Breast epithelium (tissue), 3 donors: ENCODE results near the gene FAM222A.

ENCODE experiments used
- POLR2A ChIP-seq: fragments of 450-650 bp; IDR thresholded peaks from one replicate; pipeline ENCODE4 v1.6.1; 2016; ENCODE audit warnings: antibody characterized with exemption, mild to moderate bottlenecking, moderate library complexity
- POLR2AphosphoS5 ChIP-seq, 3 donors: sonication (generic); formaldehyde crosslinking; IDR thresholded peaks; one replicate each; pipeline ENCODE4 v1.6.1; 2017; ENCODE audit warnings: antibody characterized with exemption in 3 of 3
- TF ChIP-seq, protein P1 (sequence below), 3 donors: fragments of 450-650 bp; IDR thresholded peaks; one replicate each; pipeline ENCODE4 v1.5.1; 2016 to 2017; ENCODE audit warnings: antibody characterized with exemption in 3 of 3, mild to moderate bottlenecking in 3 of 3, moderate library complexity in 3 of 3

DNA sequence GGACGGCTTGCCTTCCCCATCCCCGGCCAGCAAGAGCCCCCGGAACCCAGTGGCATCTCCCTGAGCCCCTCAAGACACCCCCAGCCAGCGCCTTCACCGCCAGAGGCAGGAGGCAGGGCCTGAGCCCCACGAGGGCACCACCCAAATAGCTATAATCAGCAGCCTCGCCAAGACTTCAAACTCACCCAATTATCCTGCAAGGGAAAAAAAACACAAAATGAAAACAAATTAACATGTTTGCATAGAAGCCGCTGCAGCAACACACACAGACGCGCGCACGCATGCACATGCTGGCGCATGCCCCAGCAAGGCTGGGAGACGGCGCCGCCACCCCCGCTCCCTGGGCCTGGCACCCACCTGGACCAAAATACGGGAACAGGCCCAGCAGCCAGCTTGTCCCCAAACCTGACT, 15.8 kb downstream of the FAM222A start:
- TF ChIP-seq, protein P1, sequence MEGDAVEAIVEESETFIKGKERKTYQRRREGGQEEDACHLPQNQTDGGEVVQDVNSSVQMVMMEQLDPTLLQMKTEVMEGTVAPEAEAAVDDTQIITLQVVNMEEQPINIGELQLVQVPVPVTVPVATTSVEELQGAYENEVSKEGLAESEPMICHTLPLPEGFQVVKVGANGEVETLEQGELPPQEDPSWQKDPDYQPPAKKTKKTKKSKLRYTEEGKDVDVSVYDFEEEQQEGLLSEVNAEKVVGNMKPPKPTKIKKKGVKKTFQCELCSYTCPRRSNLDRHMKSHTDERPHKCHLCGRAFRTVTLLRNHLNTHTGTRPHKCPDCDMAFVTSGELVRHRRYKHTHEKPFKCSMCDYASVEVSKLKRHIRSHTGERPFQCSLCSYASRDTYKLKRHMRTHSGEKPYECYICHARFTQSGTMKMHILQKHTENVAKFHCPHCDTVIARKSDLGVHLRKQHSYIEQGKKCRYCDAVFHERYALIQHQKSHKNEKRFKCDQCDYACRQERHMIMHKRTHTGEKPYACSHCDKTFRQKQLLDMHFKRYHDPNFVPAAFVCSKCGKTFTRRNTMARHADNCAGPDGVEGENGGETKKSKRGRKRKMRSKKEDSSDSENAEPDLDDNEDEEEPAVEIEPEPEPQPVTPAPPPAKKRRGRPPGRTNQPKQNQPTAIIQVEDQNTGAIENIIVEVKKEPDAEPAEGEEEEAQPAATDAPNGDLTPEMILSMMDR (IDR thresholded peaks at IDR 0.05) = no peak
- TF ChIP-seq POLR2A (no peak), POLR2AphosphoS5 (IDR thresholded peaks at IDR 0.05) (no peak)
